H1 (cell line): ENCODE measurements around the gene RHOG.

Experiments
- EZH2 ChIP-seq: fragments of 200-600 bp; sonication (generic); IDR thresholded peaks from 2 replicates; pipeline ENCODE4 v1.7.1; 2012; ENCODE audit warnings: low read depth, mild to moderate bottlenecking, moderate library complexity, low read length, inconsistent platforms; ENCODE audit not compliant: severe bottlenecking
- HDAC2 ChIP-seq, 2 experiments: fragments of 300-600 bp in 1 of 2; sonication (generic) in 1 of 2; IDR thresholded peaks; 2 replicates each; pipeline ENCODE4 v1.6.1; 2011 to 2012; ENCODE audit warnings: low read depth in 2 of 2, low read length in 2 of 2, mild to moderate bottlenecking in 2 of 2, moderate library complexity in 2 of 2, borderline replicate concordance in 1 of 2, inconsistent platforms in 1 of 2

DNA sequence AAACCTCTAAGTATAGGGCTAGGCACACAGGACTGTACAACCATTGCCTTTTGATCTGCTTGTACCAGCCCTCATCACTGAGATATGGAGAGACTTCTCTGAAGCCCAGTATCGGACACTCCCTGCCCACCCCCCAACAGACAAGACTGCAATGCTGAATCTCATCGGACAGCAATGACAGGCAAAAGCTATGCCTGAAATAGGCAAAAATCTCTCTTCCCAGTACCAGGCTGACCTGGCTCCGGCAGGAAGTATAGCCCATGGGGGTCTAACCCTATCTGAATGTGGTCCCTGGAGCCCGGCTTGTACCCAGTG is 6.5 kb downstream of the RHOG start:
- TF ChIP-seq HDAC2 (IDR thresholded peaks at IDR 0.05; ENCODE audit: borderline replicate concordance in 1 of 2, low read depth in 2 of 2, low read length in 2 of 2) (no peak), EZH2 (no peak)
